ENCODE data around the gene ALG5. TPM values are rescaled to one million over a fixed set of nuclear protein-coding genes. Genes with fewer than 3 reads are reported as not detected.

Gene ALG5, protein sequence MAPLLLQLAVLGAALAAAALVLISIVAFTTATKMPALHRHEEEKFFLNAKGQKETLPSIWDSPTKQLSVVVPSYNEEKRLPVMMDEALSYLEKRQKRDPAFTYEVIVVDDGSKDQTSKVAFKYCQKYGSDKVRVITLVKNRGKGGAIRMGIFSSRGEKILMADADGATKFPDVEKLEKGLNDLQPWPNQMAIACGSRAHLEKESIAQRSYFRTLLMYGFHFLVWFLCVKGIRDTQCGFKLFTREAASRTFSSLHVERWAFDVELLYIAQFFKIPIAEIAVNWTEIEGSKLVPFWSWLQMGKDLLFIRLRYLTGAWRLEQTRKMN
- 10 to 100 TPM in 3 of 4 donors, 1 to 10 TPM in 1; 9.8 to 20.9 (median 13.2) TPM for total RNA-seq

DNA sequence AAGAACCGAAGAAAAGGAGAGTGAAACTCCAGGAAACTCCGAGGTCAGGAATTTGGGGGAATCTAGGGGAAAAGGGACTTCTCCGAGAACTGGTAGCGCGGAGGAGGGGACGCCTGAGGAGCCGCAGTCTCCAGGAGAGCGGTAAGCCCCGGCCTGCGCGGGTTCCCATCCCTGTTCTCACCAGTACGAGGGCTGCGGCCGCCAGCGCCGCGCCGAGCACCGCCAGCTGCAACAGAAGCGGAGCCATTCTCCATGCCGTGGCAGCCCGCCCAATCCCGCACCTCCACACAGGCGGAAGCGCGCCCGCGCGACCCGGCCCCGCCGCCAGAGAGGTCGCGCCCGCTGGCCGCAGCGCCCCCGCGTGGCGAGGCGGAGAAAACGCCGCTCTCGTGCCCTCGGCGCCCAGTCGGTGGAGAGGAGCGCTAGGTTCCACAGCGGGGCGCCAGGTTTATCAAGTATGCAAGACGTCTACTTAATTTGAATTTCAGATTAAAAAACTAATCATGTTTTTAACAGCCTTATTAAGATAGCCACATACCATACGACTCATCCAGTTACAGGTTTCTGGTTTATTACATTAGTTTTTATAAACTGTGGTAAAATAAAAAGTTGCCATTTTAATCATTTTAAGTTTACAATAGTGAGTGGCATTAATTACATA is at the start of gene ALG5:
Gene ALG5, minus strand, starts transcription at position 287 of the 661 bp plus-strand sequence. Its CDS starts 40 bp downstream, at position 247.
- peak within 1 kb of the TSS; percentile 82 to 97 (median 91) for H3K4me3 ChIP-seq
- no peaks in the 10 kb centered on the region for H3K27me3 ChIP-seq
- H3K4me1 ChIP-seq, result peaks cover 21% of the 10 kb centered on the region in 2 donors
- H3K9me3 ChIP-seq, result no peaks in the 10 kb centered on the region
- in situ Hi-C loops (cut with MboI; ENCODE audit: low sequenced_read_pairs in 4 of 4), result loop anchor here in 1 of 4 donors (25.0 kb wide), 1 partner anchor 662 kb away; the partner anchor contains the start of gene SPART
- TF ChIP-seq, protein P1, sequence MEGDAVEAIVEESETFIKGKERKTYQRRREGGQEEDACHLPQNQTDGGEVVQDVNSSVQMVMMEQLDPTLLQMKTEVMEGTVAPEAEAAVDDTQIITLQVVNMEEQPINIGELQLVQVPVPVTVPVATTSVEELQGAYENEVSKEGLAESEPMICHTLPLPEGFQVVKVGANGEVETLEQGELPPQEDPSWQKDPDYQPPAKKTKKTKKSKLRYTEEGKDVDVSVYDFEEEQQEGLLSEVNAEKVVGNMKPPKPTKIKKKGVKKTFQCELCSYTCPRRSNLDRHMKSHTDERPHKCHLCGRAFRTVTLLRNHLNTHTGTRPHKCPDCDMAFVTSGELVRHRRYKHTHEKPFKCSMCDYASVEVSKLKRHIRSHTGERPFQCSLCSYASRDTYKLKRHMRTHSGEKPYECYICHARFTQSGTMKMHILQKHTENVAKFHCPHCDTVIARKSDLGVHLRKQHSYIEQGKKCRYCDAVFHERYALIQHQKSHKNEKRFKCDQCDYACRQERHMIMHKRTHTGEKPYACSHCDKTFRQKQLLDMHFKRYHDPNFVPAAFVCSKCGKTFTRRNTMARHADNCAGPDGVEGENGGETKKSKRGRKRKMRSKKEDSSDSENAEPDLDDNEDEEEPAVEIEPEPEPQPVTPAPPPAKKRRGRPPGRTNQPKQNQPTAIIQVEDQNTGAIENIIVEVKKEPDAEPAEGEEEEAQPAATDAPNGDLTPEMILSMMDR (IDR thresholded peaks at IDR 0.05 in 4 of 5, conservative IDR thresholded peaks at IDR 0.05 in 1 of 5), result peak; percentile 82 to 99 (median 94)
- peak; percentile 30 to 43 for TF ChIP-seq POLR2A (IDR thresholded peaks at IDR 0.05)
- DNase-seq (peak; percentile 70 to 84), ATAC-seq (peak; percentile 84 to 87)
- peaks cover 0 to 26% of the 10 kb centered on the region in 2 donors for H3K36me3 ChIP-seq
- peak within 1 kb of the TSS; percentile 90 to 97 (median 94) for H3K27ac ChIP-seq
- intact Hi-C loops (cut with DNase I; ENCODE audit: low total_unique reads), result loop anchor here (1.0 to 5.0 kb wide), 3 partner anchors 60 to 652 kb away; partner anchors contain the start of genes SMAD9, SPART and SUPT20H

- in situ Hi-C loops (cut with MboI; ENCODE audit: low sequenced_read_pairs in 4 of 4), result no loop called here
Measured at GRCh38 chr13:37047846-37048245, 48.7 kb upstream of the ALG5 start.

DNA sequence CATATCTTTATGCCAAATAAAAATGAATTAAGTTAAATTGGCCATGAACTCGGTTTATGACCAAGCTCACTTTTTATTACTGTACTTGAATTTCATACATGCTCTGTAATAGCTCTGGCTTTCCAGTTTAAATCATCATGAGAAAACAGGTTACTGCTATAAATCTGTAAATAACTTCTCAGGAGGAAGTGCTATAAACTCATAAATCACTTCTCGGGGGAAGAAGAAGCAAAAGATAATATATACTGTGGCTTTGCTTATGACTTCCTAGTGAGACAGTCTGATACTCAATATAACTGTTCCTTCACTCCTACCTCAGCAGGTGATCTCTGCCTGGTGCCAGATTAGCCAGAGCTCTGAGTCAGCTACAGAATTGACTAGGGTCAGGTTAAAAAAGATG is 47.9 kb upstream of the ALG5 start:
- intact Hi-C loops (cut with DNase I; ENCODE audit: low total_unique reads), result no loop called here

More at GRCh38 chr13:37047846-37048245, 48.7 kb upstream of the ALG5 start:
- H3K27me3 ChIP-seq, result no peaks in the 10 kb centered on the region
- TF ChIP-seq, protein P1 (IDR thresholded peaks at IDR 0.05 in 4 of 5, conservative IDR thresholded peaks at IDR 0.05 in 1 of 5), result no peak
- no peak for TF ChIP-seq POLR2A (IDR thresholded peaks at IDR 0.05)
- ATAC-seq (no peak), DNase-seq (no peak)
- no peak overlapping the region for H3K4me3 ChIP-seq
- H3K4me1 ChIP-seq, result peaks cover 0 to 10% of the 10 kb centered on the region in 2 donors
- H3K27ac ChIP-seq, result no peak overlapping the region
- H3K9me3 ChIP-seq, result no peaks in the 10 kb centered on the region
- intact Hi-C loops (cut with DNase I; ENCODE audit: low total_unique reads), result no loop called here
- H3K36me3 ChIP-seq, result peaks cover 0 to 28% of the 10 kb centered on the region in 2 donors

GRCh38 chr13:37046062-37046461 is 46.9 kb upstream of the ALG5 start:
- no peak for TF ChIP-seq POLR2A (IDR thresholded peaks at IDR 0.05)
- TF ChIP-seq, protein P1 (IDR thresholded peaks at IDR 0.05 in 4 of 5, conservative IDR thresholded peaks at IDR 0.05 in 1 of 5), result no peak
- no peak overlapping the region for H3K4me3 ChIP-seq
- DNase-seq (no peak), ATAC-seq (no peak)
- peaks cover 4 to 5% of the 10 kb centered on the region in 2 donors for H3K4me1 ChIP-seq
- H3K36me3 ChIP-seq, result peaks cover 0 to 46% of the 10 kb centered on the region in 2 donors
- H3K27me3 ChIP-seq, result no peaks in the 10 kb centered on the region
- H3K27ac ChIP-seq, result no peak overlapping the region
- intact Hi-C loops (cut with DNase I; ENCODE audit: low total_unique reads), result no loop called here
- H3K9me3 ChIP-seq, result no peaks in the 10 kb centered on the region
- in situ Hi-C loops (cut with MboI; ENCODE audit: low sequenced_read_pairs in 4 of 4), result no loop called here

More for the DNA sequence above, 47.9 kb upstream of the ALG5 start:
- Histone ChIP-seq H3K4me3 (no peak overlapping the region), H3K36me3 (peaks cover 0 to 36% of the 10 kb centered on the region in 2 donors), H3K9me3 (no peaks in the 10 kb centered on the region), H3K4me1 (peaks cover 0 to 7% of the 10 kb centered on the region in 2 donors), H3K27me3 (no peaks in the 10 kb centered on the region), H3K27ac (no peak overlapping the region)
- ATAC-seq, result peak in 1 of 2 donors; percentile 77
- in situ Hi-C loops (cut with MboI; ENCODE audit: low sequenced_read_pairs in 4 of 4), result no loop called here
- no peak for DNase-seq
- TF ChIP-seq, protein P1 (IDR thresholded peaks at IDR 0.05 in 4 of 5, conservative IDR thresholded peaks at IDR 0.05 in 1 of 5), result no peak
- no peak for TF ChIP-seq POLR2A (IDR thresholded peaks at IDR 0.05)

Data from gastrocnemius medialis (tissue), 4 donors.